VCaP (cell line): Measurements from ENCODE around the gene EZH2.

Experiments used
- H3K27ac ChIP-seq: fragments of 450-650 bp; 2 replicates; pipeline ENCODE4 v1.5.1; 2017
- CTCF ChIP-seq: fragments of 450-650 bp; conservative IDR thresholded peaks from 2 replicates; pipeline ENCODE4 v1.5.1; 2017; ENCODE audit warnings: mild to moderate bottlenecking, moderate library complexity

Gene EZH2

DNA sequence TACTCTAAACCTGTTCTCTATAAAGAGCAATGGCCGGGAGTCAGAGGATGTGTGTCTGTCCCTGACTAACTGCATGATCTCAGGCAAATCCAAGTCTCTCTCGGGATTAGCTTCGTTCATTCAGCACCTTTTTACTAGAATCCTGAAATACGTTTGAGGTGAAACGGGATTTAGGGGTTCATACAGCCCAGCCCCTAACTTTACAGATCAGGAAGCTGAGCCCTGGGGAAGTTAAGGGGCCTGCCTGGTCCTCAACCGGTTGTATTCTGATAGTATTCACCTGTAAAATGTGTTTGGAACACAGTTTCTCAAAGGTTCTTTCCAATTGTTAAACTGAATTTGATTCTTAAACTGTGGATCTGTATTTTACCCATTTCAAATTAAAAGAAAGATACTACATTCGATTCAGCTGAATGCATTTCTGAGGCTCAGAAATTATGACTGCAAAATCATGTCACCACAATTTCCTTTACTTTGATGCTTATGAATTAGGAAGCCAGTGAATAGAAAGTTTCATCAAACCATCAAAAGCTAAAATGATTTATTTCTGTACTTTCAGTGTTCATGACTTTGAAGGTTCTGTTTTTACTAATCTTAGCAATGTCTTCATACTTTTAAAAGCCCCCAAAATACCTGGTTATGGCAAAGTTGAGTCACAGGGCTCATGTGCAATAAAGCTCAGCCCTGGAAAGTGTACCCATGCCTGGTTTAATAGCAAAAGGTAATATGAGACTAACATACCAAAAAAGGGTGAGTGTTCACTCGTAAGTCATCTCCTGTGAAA, 28.9 kb upstream of the EZH2 start:
- no peak for TF ChIP-seq CTCF

DNA sequence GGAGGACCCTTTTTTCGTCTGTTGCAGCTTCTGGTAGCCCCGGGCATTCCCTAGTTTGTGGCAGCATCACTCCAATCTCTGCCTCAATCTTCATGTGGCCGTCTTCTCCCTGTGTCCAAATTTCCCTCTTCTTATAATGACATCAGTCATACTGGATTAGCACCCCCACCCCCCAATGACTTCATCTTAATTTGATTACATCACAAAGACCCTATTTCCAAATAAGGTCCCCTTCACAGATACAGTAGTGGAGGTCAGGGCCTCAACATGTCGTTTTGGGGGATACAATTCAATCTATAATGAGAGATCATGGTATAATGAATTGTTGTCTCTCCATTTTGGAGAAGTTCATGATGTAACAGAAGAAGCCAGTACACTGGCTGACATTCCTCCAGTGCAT, 28.1 kb upstream of the EZH2 start:
- no peak for TF ChIP-seq CTCF
- H3K27ac ChIP-seq, result no peak overlapping the region

More for the DNA sequence above, 28.9 kb upstream of the EZH2 start:
- H3K27ac ChIP-seq, result no peak overlapping the region

DNA sequence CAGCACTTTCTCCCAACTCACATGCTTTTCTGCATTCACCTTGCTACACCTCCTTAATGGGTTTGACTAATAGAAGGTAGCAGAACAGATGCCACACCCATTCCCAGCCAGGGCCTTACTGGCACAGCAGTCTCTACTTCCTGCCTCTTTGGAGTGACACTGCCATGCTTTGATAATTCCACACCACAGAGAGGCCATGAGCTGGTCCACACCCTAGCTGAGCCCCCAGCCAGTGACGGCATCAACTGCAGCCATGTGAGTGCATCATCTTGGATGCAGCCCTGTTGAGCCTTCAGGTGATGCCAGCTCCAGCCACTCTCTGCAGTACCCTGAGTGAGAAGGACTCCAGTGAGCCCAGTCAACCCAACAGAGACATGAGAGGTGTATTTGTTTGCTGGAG, 27.5 kb upstream of the EZH2 start:
- no peak for TF ChIP-seq CTCF
- H3K27ac ChIP-seq, result no peak overlapping the region

DNA sequence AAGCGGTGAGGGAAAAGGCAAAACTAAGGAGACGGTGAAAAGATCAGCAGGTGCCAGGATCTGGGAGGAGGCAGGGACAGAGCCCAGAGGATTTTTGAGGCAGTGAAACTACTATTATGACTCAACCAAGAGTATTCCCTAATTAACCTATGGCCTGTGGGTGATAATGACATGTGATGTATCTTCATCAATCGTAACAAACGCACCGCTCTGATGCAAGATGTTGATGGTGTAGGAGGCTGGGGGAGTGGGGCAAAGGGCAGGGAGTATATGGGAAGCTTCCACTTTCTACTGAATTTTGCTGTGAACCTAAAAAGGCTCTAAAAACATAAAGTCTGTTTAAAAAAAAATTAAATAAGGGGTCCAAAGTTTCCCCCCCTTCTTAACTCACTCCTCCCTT, 25.5 kb upstream of the EZH2 start:
- no peak overlapping the region for H3K27ac ChIP-seq
- no peak for TF ChIP-seq CTCF

DNA sequence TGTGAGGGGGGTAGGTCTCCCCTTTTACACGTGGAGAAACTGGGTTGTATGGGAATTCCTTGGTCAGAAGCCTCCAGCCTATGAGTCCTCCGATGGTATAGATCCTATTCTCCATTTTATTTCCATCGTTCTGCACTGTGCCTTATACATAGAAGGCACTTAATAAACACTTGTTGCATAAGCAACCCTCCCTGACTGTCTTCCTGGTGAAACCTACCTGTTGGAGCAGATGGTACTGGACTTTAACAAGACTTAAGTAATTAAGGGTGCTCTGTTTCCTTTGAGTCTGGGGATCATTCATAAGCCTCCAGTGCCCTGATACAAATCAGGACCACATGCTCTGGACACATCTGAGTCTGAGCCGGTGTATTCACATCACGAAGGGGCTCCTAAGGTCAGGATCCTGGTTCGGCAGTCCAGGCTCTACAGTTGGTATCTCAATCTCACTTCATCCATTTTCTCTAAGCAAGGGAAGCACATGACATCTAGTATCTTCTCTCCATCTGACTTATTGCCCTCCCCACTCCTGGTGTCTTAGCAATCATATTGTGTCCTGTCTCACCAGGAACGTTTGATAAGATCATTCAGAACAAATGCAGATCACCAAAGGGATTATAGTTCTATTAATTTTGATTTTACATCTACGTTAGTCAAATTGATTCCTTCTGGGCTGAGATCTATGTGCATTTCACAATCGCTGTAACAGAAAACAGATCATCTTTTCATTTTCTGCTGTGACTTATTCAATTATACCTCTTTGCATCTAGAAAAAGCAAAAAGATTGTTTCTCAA, 22.8 kb upstream of the EZH2 start:
- no peak for TF ChIP-seq CTCF
- H3K27ac ChIP-seq, result no peak overlapping the region

DNA sequence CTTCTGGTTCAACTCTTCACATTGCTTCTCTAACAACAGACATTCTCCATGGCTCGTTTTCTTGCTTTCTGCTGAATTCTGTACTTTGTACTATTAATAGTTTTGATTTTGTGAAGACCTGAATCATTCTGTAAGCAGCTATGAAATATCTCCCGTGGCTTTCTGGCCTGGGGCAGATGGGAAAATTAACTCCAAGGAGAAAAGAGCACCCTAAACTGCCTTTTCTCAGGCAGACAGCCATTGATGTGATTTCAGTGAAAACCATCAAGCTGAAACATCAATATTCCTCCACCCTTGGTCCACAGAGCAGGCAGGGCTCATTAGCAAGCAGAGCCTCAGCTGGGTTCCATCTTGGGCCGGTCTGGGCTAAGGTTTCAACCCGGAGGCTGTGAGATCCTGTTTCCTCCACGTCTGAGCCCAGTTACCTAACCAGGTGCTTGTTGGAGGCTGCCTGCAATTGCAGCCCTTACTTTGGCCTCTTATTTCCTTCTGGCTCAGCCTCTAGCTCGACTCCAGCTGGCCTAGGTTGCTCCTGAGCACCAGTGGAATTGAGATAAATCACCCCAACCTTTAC, 21.1 kb upstream of the EZH2 start:
- no peak overlapping the region for H3K27ac ChIP-seq

More for the DNA sequence above, 21.1 kb upstream of the EZH2 start:
- no peak for TF ChIP-seq CTCF
